OCI-LY3 (cell line): ENCODE data around the gene MVD.

Experiments
- EZH2phosphoT487 ChIP-seq: fragments of 200-600 bp; shearing (Covaris generic); IDR thresholded peaks from 2 replicates; pipeline ENCODE4 v1.6.1; 2018; ENCODE audit warnings: antibody characterized with exemption, mixed run types, low read depth
- TF ChIP-seq, protein P1 (sequence below): fragments of 200-600, 300-600 bp; sonication (generic); IDR thresholded peaks from 2 replicates; pipeline ENCODE4 v1.5.1; 2014; ENCODE audit warnings: antibody characterized with exemption, low read length, low read depth

DNA sequence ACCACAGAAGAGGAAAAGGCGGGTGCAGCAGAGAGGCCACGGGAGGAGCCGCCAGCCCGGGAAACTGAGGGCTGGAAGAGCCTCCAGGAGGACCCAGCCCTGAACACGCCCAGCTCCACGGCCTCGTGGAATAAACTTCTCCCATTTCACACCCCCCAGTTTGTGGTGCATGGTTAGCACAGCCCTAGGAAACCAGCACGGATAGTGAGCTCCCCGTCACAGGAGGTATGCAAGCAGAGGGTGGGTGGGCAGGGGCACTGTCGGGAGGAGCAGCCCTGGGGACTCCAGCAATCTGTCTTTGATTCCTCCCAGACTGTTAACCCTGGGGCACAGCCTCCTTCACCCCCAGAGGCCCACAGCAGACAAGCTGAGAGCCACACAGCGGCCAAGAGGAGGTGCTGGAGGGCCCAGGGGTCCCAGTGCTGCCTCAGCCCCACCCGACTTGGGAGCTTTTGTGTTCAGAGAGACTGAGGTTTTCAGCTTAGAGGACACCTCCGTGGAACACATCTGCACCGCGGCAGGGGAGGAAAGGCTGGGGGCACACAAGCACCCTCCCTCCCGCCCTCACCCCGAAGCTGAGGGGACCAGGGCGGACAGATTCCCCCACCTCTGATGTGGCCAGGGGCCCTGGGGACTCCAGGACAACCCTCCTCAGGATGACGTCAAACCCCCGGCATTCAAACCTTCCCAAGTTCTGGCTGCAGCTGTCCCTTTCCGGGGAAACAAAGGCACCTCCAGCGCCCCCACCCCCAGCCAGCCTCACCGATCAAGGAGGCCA, 26.2 kb downstream of the MVD start:
- TF ChIP-seq, protein P1, sequence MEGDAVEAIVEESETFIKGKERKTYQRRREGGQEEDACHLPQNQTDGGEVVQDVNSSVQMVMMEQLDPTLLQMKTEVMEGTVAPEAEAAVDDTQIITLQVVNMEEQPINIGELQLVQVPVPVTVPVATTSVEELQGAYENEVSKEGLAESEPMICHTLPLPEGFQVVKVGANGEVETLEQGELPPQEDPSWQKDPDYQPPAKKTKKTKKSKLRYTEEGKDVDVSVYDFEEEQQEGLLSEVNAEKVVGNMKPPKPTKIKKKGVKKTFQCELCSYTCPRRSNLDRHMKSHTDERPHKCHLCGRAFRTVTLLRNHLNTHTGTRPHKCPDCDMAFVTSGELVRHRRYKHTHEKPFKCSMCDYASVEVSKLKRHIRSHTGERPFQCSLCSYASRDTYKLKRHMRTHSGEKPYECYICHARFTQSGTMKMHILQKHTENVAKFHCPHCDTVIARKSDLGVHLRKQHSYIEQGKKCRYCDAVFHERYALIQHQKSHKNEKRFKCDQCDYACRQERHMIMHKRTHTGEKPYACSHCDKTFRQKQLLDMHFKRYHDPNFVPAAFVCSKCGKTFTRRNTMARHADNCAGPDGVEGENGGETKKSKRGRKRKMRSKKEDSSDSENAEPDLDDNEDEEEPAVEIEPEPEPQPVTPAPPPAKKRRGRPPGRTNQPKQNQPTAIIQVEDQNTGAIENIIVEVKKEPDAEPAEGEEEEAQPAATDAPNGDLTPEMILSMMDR, result no peak
- TF ChIP-seq EZH2phosphoT487, result no peak
